KMS-11 (cell line): Measurements from ENCODE around the gene LSMEM2.
"Not testable (repeated sequence)": the region's sequence is repeated elsewhere in the genome, so short reads cannot be mapped to it uniquely, and the experiment has no call there.

Experiments used
- H2AFZ ChIP-seq: fragments of 200-600 bp; sonication (generic); 2 replicates; pipeline ENCODE4 v1.6.1; 2016; ENCODE audit warnings: antibody characterized with exemption, mixed run types, low read depth
- H3K27ac ChIP-seq: fragments of 200-600 bp; sonication (generic); 2 replicates; pipeline ENCODE4 v1.6.1; 2016; ENCODE audit warnings: mild to moderate bottlenecking, mixed run types
- H3K27me3 ChIP-seq: fragments of 200-600 bp; sonication (generic); 2 replicates; pipeline ENCODE4 v1.6.1; 2017; ENCODE audit warnings: mild to moderate bottlenecking, low read depth, mixed run types, moderate library complexity; ENCODE audit not compliant: insufficient read depth
- H3K36me3 ChIP-seq: fragments of 200-600 bp; sonication (generic); 2 replicates; pipeline ENCODE4 v1.6.1; 2017; ENCODE audit warnings: mild to moderate bottlenecking, mixed run types; ENCODE audit not compliant: insufficient read depth
- H3K4me1 ChIP-seq: fragments of 200-600 bp; sonication (generic); 2 replicates; pipeline ENCODE4 v1.6.1; 2016; ENCODE audit warnings: mild to moderate bottlenecking, low read depth, mixed run types; ENCODE audit not compliant: poor library complexity, severe bottlenecking
- H3K4me2 ChIP-seq: fragments of 200-600 bp; sonication (generic); 2 replicates; pipeline ENCODE4 v1.7.0; 2016; ENCODE audit warnings: mild to moderate bottlenecking, mixed run types
- H3K4me3 ChIP-seq: fragments of 200-600 bp; sonication (generic); IDR thresholded peaks from 2 replicates; pipeline ENCODE4 v1.6.1; 2017; ENCODE audit warnings: low read depth, low read length, mixed read lengths; ENCODE audit not compliant: insufficient read depth
- H3K79me2 ChIP-seq: fragments of 200-600 bp; sonication (generic); 2 replicates; pipeline ENCODE4 v1.6.1; 2016; ENCODE audit warnings: low read depth, mixed run types; ENCODE audit not compliant: insufficient read depth
- H3K9ac ChIP-seq: fragments of 200-600 bp; sonication (generic); 2 replicates; pipeline ENCODE4 v1.6.1; 2016; ENCODE audit warnings: mild to moderate bottlenecking, mixed run types
- H4K20me1 ChIP-seq: fragments of 200-600 bp; sonication (generic); 2 replicates; pipeline ENCODE4 v1.6.1; 2016; ENCODE audit warnings: mild to moderate bottlenecking, mixed run types; ENCODE audit not compliant: insufficient read depth
- CTCF ChIP-seq: fragments of 200-600 bp; sonication (generic); conservative IDR thresholded peaks from 2 replicates; pipeline ENCODE4 v1.6.1; 2017; ENCODE audit warnings: low read depth, mild to moderate bottlenecking, antibody characterized with exemption, low read length, moderate library complexity, mixed read lengths

LSMEM2 gene

GRCh38 chr3:50271314-50271936 is 7.5 kb upstream of the LSMEM2 start:
- H3K36me3 ChIP-seq: no peaks in the 10 kb centered on the region
- H3K4me1 ChIP-seq: no peaks in the 10 kb centered on the region
- peaks cover 26% of the 10 kb centered on the region; the same call in 1 of the 2 replicates for H3K27me3 ChIP-seq
- H3K9ac ChIP-seq: no peak overlapping the region
- H3K4me2 ChIP-seq: no peak overlapping the region
- no peaks in the 10 kb centered on the region for H4K20me1 ChIP-seq
- no peak for TF ChIP-seq CTCF
- no peak overlapping the region for H3K4me3 ChIP-seq
- no peak overlapping the region for H3K27ac ChIP-seq
- H2AFZ ChIP-seq: no peak overlapping the region
- H3K79me2 ChIP-seq: no peaks in the 10 kb centered on the region

GRCh38 chr3:50272538-50272910 is 6.4 kb upstream of the LSMEM2 start:
- not testable (repeated sequence) for H3K36me3 ChIP-seq, H3K4me3 ChIP-seq, H3K79me2 ChIP-seq, H3K27ac ChIP-seq, H3K4me2 ChIP-seq, H3K9ac ChIP-seq, H3K4me1 ChIP-seq, H4K20me1 ChIP-seq, H2AFZ ChIP-seq
- peaks cover 18% of the 10 kb centered on the region; the same call in 1 of the 2 replicates for H3K27me3 ChIP-seq

- Histone ChIP-seq H3K79me2 (no peaks in the 10 kb centered on the region), H2AFZ (no peak overlapping the region; the same call in 1 of the 2 replicates), H3K4me2 (peak overlapping the region; percentile 48; the same call in 1 of the 2 replicates), H3K9ac (no peak overlapping the region), H3K27me3 (peaks cover 13% of the 10 kb centered on the region; the same call in 1 of the 2 replicates), H3K27ac (no peak overlapping the region), H3K4me3 (no peak overlapping the region), H4K20me1 (no peaks in the 10 kb centered on the region), H3K4me1 (no peaks in the 10 kb centered on the region), H3K36me3 (no peaks in the 10 kb centered on the region)
- TF ChIP-seq CTCF: peak; percentile 72
These were observed 5.8 kb upstream of the LSMEM2 start for GRCh38 chr3:50272911-50273688.

- no peak overlapping the region for H3K4me3 ChIP-seq
These were observed 5.2 kb upstream of the LSMEM2 start for GRCh38 chr3:50273689-50274065.

More at GRCh38 chr3:50273689-50274065, 5.2 kb upstream of the LSMEM2 start:
- no peak overlapping the region for H2AFZ ChIP-seq
- H3K9ac ChIP-seq: no peak overlapping the region
- H3K27me3 ChIP-seq: peaks cover 10% of the 10 kb centered on the region; the same call in 1 of the 2 replicates
- H3K79me2 ChIP-seq: no peaks in the 10 kb centered on the region
- H3K36me3 ChIP-seq: no peaks in the 10 kb centered on the region
- TF ChIP-seq CTCF: no peak
- H3K4me2 ChIP-seq: no peak overlapping the region
- no peak overlapping the region for H3K27ac ChIP-seq
- no peaks in the 10 kb centered on the region for H4K20me1 ChIP-seq
- no peaks in the 10 kb centered on the region for H3K4me1 ChIP-seq
